OCI-LY1 (cell line): ENCODE data around the gene LARP4B.

Experiments
- EZH2 ChIP-seq: fragments of 200-600 bp; sonication (generic), shearing (Covaris generic); IDR thresholded peaks from 2 replicates; pipeline ENCODE4 v1.8.0; 2017; ENCODE audit warnings: borderline replicate concordance, mixed run types, mild to moderate bottlenecking, antibody characterized with exemption, low read length, moderate library complexity, mixed read lengths
- TF ChIP-seq, protein P1 (sequence below): fragments of 200-600 bp; sonication (generic), shearing (Covaris generic); IDR thresholded peaks from 2 replicates; pipeline ENCODE4 v1.5.1; 2017; ENCODE audit warnings: mild to moderate bottlenecking, antibody characterized with exemption, low read length, moderate library complexity, mixed read lengths

DNA sequence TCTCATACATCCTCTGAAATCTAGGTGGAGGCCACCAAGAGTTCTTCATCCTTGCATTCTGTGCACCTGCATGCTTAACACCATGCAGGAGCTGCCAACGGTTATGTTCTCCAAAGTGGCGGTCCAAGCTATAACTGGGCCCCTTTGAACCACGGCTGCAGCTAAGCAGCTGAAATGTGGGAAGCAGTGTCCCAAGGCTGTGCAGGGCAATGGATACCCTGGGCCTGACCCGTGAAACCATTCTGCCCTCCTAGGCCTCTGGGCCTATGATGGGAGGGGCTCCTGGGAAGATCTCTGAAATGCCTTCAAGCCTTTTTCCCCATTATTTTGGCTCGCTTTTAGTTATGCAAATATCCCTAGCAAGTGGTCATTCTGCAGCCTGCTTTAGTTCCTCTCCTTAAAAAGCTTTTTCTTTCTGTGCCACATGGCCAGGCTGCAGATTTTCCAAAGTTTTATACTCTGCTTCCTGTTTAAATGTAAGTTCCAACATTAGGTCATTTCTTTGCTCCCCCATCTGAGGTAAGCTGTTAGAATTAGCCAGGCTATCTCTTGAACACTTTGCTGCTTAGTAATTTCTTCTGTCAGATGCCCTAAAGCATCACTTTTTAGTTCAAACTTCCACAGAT, 49.1 kb upstream of the LARP4B start:
- TF ChIP-seq EZH2 = no peak
- TF ChIP-seq, protein P1, sequence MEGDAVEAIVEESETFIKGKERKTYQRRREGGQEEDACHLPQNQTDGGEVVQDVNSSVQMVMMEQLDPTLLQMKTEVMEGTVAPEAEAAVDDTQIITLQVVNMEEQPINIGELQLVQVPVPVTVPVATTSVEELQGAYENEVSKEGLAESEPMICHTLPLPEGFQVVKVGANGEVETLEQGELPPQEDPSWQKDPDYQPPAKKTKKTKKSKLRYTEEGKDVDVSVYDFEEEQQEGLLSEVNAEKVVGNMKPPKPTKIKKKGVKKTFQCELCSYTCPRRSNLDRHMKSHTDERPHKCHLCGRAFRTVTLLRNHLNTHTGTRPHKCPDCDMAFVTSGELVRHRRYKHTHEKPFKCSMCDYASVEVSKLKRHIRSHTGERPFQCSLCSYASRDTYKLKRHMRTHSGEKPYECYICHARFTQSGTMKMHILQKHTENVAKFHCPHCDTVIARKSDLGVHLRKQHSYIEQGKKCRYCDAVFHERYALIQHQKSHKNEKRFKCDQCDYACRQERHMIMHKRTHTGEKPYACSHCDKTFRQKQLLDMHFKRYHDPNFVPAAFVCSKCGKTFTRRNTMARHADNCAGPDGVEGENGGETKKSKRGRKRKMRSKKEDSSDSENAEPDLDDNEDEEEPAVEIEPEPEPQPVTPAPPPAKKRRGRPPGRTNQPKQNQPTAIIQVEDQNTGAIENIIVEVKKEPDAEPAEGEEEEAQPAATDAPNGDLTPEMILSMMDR = no peak
